Spleen (tissue), 7 donors: ENCODE results near the gene EML2.

Experiments used
- CTCF ChIP-seq, 11 experiments: fragments of 200-600 bp in 7 of 11; fragments of 450-650 bp in 4 of 11; sonication (generic) in 4 of 11; IDR thresholded peaks in 8 of 11; conservative IDR thresholded peaks in 3 of 11; 1 replicate in 7 of 11; 2 replicates in 4 of 11; pipeline versions ENCODE4 v1.4.0 to v1.8.0; 2016 to 2021; ENCODE audit warnings: antibody characterized with exemption in 11 of 11, inconsistent platforms in 4 of 11, mild to moderate bottlenecking in 1 of 11
- POLR2A ChIP-seq, 3 donors: fragments of 450-650 bp; IDR thresholded peaks; one replicate each; pipeline ENCODE4 v1.5.1; 2017; ENCODE audit warnings: antibody characterized with exemption in 3 of 3, mild to moderate bottlenecking in 1 of 3
- POLR2AphosphoS5 ChIP-seq, 3 donors: sonication (generic); formaldehyde crosslinking; IDR thresholded peaks; one replicate each; pipeline ENCODE4 v1.5.1; 2017; ENCODE audit warnings: antibody characterized with exemption in 3 of 3
- donor health status: DM: no; HTN: no; CAD: no; lungs with moderate emphysema.
- donor health status: DM: no; HTN: no; CAD: no.
- donor health status: DM: no; HTN: no; CAD: no.

GRCh38 chr19:45621389-45621788 lies 17.8 kb downstream of the EML2 start:
- TF ChIP-seq POLR2A (IDR thresholded peaks at IDR 0.05) (no peak), CTCF (IDR thresholded peaks at IDR 0.05 in 8 of 11, conservative IDR thresholded peaks at IDR 0.05 in 3 of 11) (no peak), POLR2AphosphoS5 (IDR thresholded peaks at IDR 0.05) (peak in 1 of 3 donors; percentile 10)
